Brain microvascular endothelial cell (primary cell): ENCODE data around the gene CST9L.

Source experiments
- DNase-seq: peaks from one replicate; pipeline ENCODE4 v3.0.0-alpha.2; 2020
- H3K27ac ChIP-seq: fragments of 250-450 bp; sonication (Bioruptor Pico); 2 replicates; pipeline ENCODE4 v1.5.1; 2020; ENCODE audit warnings: mild to moderate bottlenecking, moderate library complexity
- H3K27me3 ChIP-seq: fragments of 250-450 bp; sonication (Bioruptor Pico); replicated peaks from 2 replicates; pipeline ENCODE4 v1.5.1; 2020; ENCODE audit warnings: mild to moderate bottlenecking
- H3K36me3 ChIP-seq: fragments of 250-450 bp; sonication (Bioruptor Pico); replicated peaks from 2 replicates; pipeline ENCODE4 v1.5.1; 2020; ENCODE audit warnings: mild to moderate bottlenecking
- H3K4me3 ChIP-seq: 2 replicates; pipeline ENCODE4 v1.5.1; 2011; ENCODE audit warnings: low read depth, mild to moderate bottlenecking, control low read depth, low read length, moderate library complexity
- in situ Hi-C: cut with HindIII; loops from 2 replicates; pipeline ENCODE4 v1.10.0; 2017; ENCODE audit warnings: low sequenced_read_pairs, low pct_ligation_motif_present
- TF ChIP-seq, protein P1 (sequence below): IDR thresholded peaks from 2 replicates; pipeline ENCODE4 v1.5.1; 2011; ENCODE audit warnings: low read depth, mild to moderate bottlenecking, moderate library complexity, low read length, control low read depth, inconsistent platforms; ENCODE audit errors: missing control alignments

The CST9L gene

DNA sequence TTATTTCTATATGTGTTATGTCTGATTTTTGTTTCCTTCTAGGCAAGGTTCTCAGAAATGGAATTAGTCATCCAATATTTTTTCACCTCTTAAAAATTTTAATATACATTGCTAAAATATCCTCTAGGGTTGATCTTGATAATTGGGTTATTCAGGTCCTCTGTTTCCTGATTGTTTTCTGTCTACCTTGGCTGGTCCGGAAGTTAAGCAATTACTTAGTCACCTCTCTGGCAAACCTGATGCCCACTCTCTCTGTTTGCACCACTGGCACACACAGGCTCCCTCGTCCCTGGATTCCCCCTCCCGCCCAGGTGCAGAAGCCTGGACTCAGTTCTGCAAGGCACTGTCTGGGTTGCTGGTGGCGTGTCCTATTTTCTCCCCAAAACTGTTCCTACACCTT is 27.7 kb downstream of the CST9L start:
- in situ Hi-C loops: no loop called here
- no peak for DNase-seq
- Histone ChIP-seq H3K36me3 (no peaks in the 10 kb centered on the region), H3K4me3 (no peak overlapping the region), H3K27ac (no peak overlapping the region), H3K27me3 (no peaks in the 10 kb centered on the region)
- TF ChIP-seq, protein P1, sequence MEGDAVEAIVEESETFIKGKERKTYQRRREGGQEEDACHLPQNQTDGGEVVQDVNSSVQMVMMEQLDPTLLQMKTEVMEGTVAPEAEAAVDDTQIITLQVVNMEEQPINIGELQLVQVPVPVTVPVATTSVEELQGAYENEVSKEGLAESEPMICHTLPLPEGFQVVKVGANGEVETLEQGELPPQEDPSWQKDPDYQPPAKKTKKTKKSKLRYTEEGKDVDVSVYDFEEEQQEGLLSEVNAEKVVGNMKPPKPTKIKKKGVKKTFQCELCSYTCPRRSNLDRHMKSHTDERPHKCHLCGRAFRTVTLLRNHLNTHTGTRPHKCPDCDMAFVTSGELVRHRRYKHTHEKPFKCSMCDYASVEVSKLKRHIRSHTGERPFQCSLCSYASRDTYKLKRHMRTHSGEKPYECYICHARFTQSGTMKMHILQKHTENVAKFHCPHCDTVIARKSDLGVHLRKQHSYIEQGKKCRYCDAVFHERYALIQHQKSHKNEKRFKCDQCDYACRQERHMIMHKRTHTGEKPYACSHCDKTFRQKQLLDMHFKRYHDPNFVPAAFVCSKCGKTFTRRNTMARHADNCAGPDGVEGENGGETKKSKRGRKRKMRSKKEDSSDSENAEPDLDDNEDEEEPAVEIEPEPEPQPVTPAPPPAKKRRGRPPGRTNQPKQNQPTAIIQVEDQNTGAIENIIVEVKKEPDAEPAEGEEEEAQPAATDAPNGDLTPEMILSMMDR: no peak

DNA sequence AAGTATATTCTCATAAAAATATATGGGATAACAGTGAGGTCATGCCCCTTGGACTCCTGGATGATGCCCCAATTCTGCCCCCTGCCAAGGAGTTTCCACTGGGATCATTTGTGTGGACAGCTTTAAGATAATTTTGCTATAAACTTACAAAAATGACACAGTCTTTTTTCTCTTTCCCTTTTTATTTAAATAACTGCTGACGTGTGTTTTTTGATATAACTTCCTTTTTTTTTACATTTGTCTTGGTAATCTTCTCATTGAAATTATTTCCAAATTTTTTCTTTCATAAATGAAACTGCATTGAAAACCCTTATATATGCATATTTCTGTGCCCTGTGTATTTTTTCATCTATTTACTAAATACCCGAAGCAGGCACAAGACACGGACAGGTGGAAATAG is 31.3 kb downstream of the CST9L start:
- in situ Hi-C loops: no loop called here

DNA sequence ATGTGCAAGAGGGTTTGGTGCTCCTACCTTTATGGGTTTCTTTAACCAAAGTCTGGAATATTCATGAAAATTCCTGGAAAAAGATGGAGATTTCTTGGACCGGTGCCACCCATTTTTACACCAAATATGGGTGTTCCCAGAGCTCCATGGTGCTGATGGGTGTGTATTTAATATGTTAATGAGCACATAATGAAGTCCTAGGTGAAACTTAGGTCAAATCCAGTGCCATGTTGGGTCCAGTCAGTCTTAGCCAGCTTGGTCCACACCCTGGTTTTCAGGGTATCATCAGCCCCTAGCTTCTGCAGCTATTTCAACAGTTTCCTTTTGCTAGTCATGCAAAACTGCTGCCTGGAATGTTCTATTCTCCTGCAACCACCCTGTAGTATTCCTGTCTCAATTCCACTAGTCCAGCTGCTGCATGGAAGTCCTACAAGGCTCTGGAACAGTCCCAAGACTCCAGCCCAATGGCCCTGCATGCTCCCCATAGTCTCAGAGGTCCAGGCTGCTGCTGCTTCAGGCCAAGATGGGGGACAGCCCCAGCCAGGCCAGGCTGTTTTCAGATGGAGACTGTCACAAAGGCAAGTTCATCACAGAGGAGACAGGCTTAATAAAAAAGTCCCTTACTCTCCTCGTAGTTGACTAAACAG is 31.8 kb downstream of the CST9L start:
- Histone ChIP-seq H3K36me3 (no peaks in the 10 kb centered on the region), H3K4me3 (no peak overlapping the region), H3K27me3 (no peaks in the 10 kb centered on the region), H3K27ac (no peak overlapping the region)
- no peak for DNase-seq
- in situ Hi-C loops: no loop called here
- TF ChIP-seq, protein P1: no peak

More for the DNA sequence above, 31.3 kb downstream of the CST9L start:
- no peak overlapping the region for H3K4me3 ChIP-seq
- no peaks in the 10 kb centered on the region for H3K27me3 ChIP-seq
- no peak for DNase-seq
- no peak overlapping the region for H3K27ac ChIP-seq
- no peaks in the 10 kb centered on the region for H3K36me3 ChIP-seq
- TF ChIP-seq, protein P1: no peak

DNA sequence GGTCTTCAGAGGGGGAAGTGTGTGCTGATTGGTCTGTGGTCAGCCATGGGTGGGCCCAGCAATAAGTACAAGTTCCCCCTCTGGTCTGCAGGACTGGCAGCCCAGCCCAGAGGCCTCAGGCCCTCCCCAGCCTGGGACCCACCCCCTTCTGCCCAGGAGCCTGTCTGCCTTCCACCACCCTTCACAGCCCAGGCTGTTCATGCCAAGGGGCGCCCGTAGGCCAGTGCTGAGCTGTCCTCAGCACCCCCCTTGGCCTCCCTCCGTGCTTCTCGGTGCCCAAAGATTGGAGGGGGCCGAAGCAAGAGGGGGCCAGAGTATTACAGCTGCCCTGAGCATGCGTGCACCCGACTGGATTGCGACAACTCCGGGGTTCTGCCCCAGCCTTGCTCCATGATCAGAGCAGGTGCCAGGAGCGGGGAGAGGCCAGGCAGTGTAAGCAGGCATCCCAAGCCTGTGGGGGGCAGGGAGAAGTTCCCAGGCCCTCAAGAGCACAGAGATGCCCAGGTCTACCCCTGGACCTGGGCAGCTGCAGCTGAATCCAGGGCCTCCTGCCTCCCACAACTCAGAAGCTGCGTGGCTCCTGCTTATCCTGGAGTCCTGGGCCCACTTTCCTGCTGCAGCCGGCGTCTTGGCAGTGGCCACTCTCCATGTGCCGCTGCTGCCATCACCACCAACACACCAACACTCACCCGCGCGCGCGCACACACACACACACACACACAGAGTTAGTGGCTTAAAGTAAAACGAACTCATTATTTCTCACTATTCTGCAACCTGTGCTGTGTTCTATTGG is 33.3 kb downstream of the CST9L start:
- in situ Hi-C loops: no loop called here
- H3K4me3 ChIP-seq: no peak overlapping the region
- no peaks in the 10 kb centered on the region for H3K27me3 ChIP-seq
- no peak for DNase-seq
- no peaks in the 10 kb centered on the region for H3K36me3 ChIP-seq
- H3K27ac ChIP-seq: no peak overlapping the region
- TF ChIP-seq, protein P1: no peak

DNA sequence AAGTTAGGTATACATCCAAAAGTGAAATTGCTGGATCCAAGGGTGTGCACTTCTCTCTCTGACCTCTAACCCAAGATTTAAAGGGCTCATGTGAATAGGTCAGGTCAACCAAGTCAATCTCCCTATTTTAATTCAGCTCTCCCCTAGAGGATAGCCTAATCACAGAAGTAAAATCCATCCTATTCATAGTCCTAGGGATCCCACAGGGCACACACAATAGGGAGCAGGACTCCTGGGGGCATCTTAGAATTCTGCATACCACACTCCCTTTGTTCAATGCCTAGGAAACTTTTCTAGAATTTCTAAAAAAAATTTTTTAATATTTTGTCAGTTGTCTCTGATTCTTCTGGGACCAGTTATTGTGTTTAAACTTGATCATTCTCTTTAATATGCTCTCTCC is 35.1 kb downstream of the CST9L start:
- no peak for DNase-seq
- H3K36me3 ChIP-seq: no peaks in the 10 kb centered on the region
- in situ Hi-C loops: no loop called here
- TF ChIP-seq, protein P1: no peak
- no peak overlapping the region for H3K4me3 ChIP-seq
- no peaks in the 10 kb centered on the region for H3K27me3 ChIP-seq
- no peak overlapping the region for H3K27ac ChIP-seq
